GM18867 (cell line): ENCODE results near the gene ZFAND3.
"Not testable (repeated sequence)": the region's sequence is repeated elsewhere in the genome, so short reads cannot be mapped to it uniquely, and the experiment has no call there.

Experiments
- ATAC-seq: cut with Tn5 transposase; IDR thresholded peaks from one replicate; pipeline ENCODE4 v1.9.1; 2021; ENCODE audit warnings: mild to moderate bottlenecking, moderate library complexity; ENCODE audit not compliant: unreplicated experiment

ZFAND3 gene

DNA sequence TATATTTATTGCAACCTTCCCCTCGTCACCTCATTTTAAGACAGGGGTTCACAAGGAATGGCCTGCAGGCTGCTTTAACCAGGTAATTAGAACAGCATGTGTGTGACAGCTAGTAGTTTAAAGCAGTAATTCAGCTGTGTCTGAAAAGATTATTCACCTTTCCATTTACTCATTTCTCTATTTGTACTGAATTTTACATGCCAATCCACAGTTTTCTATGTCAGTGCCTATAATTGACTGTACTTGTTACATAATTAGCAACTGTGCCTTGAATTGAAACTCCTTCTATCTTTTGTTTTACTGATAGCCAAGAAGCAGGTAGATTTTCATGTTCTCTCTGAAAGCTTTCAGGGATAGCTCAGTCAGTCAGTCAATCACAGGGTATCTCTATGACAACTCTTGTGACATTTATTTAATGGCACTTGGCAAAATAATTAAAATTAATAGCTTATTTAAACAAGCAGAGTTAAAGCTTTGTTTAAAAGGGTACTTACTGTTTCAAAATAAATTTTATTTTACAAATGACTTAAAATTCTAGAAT is 214.0 kb downstream of the ZFAND3 start:
- ATAC-seq = no peak

DNA sequence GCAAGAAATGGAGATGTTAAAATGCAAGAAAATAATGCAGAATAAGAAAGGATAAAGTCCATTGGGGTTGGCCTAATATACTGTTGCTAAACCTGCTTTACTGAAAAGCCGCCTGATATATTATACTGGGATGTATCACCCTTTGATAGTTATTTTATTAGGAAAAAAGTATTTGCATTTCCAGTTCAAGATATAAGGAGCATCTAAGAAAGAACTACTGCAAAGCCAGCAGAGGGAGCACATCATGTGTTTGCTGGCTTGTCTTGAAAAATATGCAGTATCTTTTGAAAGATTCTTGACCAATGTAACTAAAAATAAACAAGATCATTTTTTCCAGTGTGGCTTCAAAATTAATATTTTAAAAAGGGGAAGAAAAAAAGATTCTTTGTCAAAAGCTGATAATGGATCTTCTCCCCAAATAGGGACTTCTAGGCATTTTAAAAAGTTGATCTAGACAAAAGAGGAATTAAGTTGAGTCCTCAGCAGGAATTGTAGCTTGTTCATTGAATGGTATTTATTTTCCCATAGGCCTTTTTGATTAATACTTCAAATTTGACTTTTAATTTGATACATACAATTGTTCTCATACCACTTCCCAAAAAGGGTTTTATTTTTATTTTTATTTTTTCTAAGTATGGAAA is 214.9 kb downstream of the ZFAND3 start:
- no peak for ATAC-seq

DNA sequence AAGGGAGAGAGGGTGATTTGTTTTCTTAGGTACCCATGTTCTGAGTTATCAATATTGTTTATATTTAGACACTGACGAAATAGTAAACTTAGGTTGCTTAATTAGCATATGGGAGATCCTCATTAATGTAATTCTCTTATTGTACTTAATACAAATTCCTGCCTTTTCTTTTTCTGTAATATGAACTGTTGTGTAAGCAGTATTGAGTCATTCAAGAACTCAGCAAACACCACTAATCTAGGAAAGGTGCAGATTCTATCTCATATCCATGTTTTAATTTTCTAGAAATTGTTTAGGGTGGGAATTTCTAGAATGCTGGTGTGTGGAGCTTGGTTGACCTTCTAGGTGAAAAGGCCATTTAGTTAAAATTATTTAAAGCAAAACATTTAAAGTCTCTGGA is 216.0 kb downstream of the ZFAND3 start:
- ATAC-seq = no peak

DNA sequence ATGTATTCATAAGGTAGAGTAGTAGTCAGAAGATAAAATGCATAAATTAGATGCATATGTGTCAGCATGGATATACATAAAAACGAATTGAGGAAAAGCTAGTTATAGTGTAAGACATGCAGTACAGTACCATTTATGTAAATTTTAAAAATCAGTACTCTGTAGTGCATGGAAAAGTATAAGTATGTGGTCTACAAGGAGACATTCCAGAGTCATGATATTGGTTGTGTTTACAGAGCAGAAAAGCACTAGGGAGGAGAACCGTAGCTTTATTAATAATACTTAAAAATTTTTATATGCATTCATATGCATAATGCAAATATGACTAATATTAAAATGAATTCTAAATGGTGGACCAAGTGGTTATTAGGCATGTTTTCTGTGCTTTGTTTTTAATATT is 220.0 kb downstream of the ZFAND3 start:
- no peak for ATAC-seq

DNA sequence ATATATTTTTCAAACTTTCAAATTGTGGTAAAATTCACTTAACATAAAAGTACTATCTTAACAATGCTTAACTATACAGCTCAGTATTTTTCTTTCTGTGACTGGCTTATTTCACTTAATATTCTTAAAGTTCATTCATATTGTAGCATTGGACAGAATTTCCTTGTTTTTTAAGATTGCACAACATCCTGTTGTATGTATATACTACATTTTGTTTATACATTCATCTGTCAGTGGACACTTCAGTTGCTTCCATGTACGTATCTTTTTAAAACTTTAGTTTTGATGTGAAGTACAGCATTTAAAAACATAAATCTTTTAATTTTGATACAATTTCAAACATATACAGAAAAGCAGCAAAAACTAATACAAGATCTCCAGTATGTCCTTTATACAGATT is 220.7 kb downstream of the ZFAND3 start:
- no peak for ATAC-seq

DNA sequence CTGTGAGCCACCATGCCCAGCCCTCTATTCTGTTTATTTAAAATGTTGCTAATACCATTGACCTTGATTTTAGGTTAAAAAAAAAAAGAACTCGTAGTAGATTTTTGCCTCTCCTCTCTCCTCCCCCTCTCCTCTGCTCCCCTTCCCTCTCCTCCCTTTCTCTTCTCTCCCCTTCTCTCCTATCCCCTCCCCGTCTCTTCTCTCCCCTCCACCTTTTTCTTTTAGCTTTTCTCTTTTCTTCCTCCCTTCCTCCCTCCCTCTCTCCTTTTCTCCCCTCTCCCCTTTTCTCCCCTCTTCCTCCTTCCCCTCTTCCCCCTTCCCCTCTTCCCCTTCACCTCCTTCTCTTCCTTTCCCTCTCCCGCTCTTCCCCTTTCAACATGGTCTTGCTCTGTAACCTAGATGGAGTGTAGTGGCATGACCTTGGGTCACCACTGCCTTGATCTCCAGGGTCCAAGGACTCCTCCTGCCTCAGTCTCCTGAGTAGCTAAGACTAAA is 223.8 kb downstream of the ZFAND3 start:
- ATAC-seq = no peak

DNA sequence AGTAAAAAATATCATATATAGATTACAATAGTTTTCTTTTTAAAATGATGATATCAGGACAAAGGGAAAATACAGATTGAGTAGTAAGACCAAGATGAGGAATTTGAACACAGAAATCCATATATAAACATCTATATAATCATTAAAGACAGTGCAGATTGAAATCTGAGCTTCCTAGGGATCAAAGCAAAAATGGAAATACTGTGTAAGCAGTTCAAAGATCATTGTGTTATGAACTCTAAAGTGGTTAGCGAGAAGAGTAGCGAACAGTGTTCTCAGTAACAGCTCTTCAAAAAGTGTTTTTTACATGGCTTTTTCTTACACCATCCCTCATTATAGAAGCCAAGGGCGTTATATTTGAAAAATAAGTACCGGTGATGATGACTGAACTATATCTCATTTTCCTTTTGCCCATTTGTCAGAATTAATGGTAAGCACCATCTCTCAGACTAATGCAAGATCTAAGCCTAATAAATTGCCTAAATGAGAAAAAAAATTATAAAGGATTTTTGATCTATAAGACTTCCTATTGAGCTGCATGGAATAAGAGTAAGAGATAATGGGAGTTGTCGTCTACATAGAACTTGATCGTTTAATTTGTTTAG is 226.3 kb downstream of the ZFAND3 start:
- no peak for ATAC-seq

DNA sequence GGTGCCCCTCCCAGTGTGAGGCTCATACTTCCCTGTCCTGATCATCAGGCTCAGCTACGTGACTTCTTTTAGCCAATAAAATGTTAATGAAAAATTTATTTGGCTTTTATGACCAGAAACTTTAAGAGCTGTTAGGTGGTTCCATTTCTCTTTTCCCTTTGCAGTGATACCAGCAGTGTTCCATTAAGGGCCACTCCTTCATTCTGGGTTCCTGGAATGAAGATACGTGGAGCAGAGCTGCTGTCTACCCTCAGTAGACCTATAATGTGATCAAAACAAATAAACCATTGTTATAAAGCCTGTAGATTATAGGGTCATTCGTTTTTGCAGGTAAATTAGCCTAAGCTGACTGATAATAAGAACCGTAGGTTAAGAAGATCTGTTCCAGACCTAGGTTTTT is 228.0 kb downstream of the ZFAND3 start:
- no peak for ATAC-seq

DNA sequence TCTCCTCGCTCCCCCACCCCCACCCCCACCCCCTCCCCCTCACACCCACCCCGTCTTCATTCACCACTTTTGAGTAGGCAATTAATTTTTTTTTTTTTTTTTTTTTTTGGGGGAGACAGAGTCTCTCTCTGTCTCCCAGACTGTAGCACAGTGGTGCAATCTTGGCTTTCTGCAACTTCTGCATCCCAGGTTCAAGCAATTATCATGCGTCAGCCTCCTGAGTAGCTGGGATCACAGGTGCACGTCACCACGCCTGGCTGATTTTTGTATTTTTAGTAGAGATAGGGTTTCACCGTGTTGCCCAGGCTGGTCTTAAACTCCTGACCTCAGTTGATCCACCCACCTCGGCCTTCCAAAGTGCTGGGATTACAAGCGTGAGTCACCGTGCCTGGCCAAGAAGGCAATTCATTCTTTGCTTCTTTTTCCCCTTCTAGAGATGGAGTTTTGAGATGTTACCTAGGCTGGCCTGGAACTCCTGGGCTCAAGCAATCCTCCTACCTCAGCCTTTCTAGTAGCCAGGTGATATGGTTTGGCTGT is 230.4 kb downstream of the ZFAND3 start:
- not testable (repeated sequence) for ATAC-seq

DNA sequence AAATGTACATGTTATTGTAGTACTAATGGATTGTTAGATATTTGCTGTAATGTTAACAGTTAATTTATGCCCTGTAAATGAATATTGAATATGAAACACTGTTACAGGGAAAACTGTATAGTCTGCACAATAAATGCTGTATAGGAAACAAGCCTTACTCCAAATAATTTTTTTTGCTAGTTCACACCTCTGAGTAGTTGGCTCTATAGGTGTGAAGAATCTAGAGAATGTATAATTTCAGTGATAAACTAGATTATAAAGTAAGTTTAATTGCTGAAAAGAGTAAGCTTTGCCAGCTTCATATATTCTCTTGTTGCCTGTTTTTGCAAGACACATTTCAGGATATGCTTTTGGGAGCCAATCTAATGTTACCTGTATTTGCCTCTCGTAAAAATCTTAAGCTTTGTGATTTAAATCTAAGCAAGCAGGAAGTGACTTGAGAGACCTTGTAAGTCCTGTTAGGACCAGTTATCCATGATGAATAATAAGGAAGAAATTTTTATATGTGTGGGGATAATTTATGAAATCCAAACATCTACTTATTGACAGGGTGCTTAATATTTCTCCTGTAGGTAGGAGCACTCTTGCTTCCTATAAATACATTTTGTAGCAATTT is 232.4 kb downstream of the ZFAND3 start:
- ATAC-seq = no peak

DNA sequence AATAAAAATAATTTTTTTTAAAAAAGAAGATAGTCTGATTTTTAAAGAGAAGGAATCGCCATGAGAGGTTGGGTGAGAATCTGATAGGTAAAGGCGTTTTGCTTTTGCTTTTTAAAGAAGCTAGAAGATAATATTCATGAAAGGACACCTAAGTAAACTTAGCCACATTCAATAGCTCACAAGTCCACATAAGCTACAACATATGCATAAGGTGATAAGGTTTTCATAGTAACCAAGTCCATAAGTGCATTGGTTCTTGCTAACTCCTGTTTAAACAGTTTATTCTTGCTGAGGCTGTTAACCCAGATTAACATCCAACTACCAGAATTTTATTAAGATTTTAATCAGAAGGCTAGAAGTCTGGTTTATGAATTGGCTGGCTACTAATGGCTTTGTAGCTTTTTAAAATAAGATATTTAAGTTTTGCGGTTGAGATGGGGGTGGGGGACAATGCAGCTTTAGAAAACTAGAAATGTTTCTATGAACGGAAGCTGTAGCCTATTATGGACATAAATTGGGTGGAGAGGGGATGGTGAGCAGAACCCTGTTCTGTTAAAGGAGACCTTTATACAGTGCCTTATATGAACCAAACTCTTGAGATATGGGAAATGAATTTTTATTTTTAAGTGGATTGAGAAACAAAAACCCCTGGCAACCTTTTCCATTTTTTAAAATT is 235.1 kb downstream of the ZFAND3 start:
- no peak for ATAC-seq

DNA sequence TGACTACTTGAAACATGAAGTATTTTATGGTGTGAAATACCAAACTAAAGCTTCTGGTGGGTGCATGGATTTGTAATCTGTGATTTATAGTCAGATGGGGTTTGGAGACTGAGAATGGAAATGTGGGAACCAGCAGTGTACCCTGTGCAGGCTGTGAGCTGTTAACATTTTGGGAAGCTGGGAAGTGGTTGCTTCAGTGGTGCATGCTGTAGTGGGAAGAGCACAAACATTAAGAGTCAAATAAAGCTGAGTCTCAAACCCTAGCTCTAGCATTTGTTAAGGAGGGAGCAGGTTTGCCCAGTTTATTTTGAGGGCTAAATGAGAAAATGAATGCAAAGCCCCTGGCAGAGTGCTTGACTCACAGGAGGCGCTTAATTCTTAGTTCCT is 235.7 kb downstream of the ZFAND3 start:
- ATAC-seq = no peak

DNA sequence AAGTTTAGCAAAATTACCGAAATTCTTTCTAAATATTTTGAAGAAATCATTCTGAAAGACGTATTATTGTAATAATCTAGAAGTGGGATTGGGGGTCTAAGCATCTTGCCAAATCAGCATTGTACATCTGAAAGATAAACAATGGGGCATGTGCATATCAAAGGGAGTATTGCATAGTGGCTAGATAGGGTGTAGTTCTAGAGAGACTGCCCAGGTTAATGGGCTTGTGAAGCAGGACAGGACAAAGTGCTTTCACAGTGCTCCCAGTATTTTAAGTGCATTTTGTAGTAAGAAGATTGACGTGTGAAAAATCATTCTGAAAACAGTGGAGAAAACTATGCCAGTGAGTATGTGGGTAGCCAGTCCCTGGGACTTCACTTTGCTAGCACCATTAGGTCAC is 236.8 kb downstream of the ZFAND3 start:
- ATAC-seq = no peak

DNA sequence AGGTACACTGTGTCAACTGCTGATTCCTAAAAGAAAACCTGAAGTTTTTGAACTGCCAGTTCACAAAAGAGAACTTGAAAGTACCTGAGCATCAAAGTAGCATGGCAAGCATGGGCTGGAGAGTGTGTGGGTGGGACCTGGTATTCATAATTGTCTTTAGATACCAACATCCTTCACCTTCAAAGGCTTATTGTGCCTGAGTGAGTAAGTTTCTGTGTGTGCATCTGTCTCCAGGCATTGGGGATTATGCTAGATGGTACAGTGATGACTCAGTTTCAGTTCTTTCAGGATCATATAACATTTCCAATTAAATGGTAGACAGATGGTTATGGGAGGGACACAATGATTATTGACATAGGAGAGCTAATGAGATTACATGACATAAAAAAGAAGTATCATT is 238.5 kb downstream of the ZFAND3 start:
- ATAC-seq = peak; percentile 44

DNA sequence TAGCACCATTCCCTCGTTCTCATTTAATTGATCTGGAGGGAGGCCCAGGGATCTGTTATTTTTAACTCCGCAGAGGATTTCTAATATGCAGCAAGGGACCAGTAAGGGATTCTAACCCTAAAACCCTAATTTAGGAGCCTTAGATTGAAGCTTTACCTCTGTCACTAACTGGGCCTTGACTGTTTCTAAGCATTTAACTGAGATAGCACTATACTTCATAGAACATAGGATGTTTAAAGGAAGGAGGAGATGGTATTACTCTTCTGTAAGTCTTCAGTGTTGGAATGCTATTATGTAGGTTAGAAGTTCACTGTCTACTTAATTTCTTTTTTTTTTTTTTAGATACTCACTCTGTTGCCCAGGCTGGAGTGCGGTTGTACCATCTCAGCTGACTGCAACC is 242.5 kb downstream of the ZFAND3 start:
- ATAC-seq = no peak

DNA sequence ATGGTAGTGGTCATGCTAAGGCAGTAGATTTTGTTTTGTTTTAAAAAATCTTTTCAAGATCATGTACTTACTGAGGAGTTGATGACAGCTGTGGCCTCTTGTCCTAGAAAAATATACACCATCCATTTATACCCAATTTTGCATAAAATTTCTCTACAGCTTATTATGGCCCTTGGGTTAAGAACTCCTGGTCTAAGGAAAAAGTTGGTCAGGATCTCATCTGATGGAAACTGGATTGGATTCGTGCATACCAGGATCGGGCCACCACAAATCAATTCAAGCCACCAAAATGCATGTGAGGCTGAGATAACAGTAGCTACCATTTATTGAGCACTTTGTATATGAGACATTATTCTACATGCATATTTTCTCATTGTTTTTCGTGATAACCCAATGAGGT is 244.4 kb downstream of the ZFAND3 start:
- ATAC-seq = no peak

DNA sequence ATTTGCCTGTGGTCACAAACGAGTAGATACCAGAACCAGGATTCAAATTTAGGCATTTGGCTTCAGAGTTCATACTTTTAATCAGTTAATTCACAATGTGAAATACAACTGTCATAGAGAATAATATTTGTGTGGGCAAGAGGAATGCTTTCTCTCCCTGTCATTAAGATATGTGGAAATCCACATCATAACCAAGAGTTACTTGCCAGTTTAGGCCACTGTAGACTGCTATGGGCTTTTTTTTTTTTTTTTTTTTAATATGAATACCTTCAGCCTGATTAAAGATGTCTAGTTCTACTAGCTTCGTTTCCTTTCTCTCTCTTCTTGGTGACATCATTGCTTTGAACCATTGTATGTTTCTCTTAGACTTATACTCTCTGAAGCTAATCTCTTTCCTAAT is 244.9 kb downstream of the ZFAND3 start:
- ATAC-seq = no peak

DNA sequence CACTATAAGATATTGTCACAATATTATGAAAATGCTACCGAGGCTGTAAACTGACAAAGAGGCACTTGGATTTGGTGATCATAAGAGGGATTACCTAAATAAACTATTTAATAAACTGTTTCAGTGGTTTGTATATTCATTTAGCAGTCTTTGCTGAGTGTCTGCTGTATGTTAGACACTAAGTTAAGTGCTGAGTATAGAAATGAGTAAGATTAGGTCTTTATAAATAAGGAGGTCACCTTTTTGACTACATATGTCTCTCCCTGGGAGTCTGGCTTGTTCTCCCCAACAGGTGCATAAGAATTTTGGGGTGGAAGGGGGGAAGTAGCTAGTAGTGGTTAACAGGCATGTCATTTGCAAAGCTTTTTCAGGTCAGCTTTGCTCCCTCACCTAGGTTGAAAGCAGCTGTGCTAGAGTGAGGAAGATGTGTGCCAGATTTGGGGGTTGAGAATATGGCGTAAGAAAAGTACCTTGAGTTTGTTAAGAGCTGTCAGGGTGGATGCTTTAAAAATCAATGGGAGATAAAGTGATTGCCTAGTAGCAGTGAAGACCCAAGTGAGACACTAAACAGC is 246.3 kb downstream of the ZFAND3 start:
- ATAC-seq = no peak

DNA sequence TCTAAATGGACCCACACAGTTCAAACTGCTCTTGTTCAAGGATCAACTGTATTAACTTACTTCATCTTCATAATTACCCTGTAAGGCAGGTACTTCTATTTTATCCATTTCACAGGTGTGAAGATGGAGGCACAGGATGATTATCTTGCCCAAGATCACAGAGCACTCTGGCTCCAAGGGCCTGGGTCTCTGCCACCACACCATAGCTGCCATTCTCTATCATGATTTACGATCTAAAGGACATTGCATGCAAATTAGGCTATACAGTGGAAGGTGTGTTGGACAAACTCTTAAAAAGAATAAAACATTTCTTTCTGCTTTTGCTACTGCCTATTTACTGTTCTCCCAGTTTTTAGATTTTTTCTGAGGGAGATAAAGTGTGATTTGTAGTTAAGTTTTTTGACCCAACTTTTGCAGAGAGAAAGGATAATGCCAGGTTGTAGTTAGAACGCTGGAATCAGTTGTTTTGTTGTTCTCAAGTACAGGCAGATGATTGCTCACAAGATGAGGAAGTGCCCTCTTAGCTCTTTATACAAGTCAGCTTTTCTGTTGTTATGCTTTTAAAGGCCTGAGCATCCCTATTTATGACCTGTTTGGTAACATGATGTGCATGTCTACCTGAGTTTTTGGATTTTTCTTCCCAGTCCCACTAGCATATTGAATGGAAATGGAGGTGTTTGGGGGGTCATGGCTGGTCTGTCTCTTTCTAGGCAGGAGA is 247.9 kb downstream of the ZFAND3 start:
- ATAC-seq = no peak

DNA sequence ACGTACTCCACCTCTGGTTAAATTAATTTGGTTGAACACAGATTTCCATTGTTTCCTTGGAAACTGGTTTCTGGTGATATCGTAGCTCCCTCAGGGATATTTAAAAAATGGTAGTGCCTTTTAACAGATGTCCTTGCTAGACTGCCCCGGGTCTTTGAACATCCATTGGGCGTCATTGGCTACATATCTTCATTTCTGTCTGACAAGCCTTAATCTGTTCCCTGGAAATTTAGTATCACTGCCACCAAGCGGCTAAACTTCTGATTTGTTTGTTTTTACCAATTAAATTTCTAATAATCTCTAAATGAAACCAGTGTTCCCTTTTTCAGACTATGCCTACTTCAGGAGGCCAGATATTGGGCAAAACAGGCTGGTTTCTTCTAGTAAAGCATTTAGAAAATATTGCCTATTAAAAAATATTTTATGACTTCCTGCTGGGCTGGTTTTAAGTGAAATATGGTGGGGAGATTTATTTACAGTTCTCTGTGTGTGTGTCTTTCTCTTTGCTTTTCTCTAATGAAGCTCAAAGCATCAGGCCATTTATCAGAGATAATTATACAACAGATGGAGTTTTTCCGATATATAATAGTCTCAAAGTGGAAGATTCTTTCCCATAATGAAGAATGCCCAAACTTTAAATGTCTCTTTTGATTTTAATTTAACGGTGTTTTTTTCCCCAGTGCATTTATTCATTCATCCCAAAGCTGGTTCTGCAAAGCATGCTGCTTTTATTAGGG is 249.5 kb downstream of the ZFAND3 start:
- ATAC-seq = no peak
